Peyer's patch (tissue), 4 donors: ENCODE data around the gene SHANK2.

ENCODE experiments used
- CTCF ChIP-seq, 6 experiments: fragments of 450-650 bp in 4 of 6; fragments of 200-600 bp in 2 of 6; sonication (generic) in 1 of 6; IDR thresholded peaks; one replicate each; pipeline ENCODE4 v1.5.1; 2017 to 2019; ENCODE audit warnings: antibody characterized with exemption in 6 of 6, mild to moderate bottlenecking in 3 of 6, moderate library complexity in 1 of 6
- POLR2A ChIP-seq, 2 donors: fragments of 450-650 bp; IDR thresholded peaks; one replicate each; pipeline ENCODE4 v1.5.1; 2017; ENCODE audit warnings: antibody characterized with exemption in 2 of 2, mild to moderate bottlenecking in 2 of 2, moderate library complexity in 2 of 2

- TF ChIP-seq CTCF (IDR thresholded peaks at IDR 0.05) (no peak), POLR2A (IDR thresholded peaks at IDR 0.05) (no peak)
Observed at GRCh38 chr11:71203681-71204080, 48.7 kb downstream of the SHANK2 start.
